ENCODE data around the gene TNFSF8. TPM values are rescaled to one million over a fixed set of nuclear protein-coding genes. Genes with fewer than 3 reads are reported as not detected.

TNFSF8 gene
- total RNA-seq, 1 donor from 2014 or later = 5.3 TPM

DNA sequence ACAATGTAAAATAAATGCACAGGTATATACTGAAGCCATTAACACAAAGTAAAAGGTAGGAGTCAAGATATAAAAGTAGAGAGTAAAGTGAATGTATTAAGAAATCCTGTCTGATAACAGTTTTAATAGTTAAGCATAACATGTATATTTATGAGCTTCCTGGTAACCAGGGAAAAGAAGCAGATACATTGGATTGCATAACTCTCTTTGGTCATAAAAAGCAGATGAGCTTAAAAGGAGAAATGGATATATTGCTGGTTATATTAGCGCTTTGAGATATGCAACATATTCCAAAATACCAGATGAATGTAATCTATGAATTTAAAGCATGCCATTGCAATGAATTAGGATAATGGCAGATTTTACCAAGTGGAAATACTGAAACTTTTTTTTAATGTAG is 6.2 kb upstream of the TNFSF8 start:
- DNase-seq (ENCODE audit: low spot score) = peak; percentile 88

DNA sequence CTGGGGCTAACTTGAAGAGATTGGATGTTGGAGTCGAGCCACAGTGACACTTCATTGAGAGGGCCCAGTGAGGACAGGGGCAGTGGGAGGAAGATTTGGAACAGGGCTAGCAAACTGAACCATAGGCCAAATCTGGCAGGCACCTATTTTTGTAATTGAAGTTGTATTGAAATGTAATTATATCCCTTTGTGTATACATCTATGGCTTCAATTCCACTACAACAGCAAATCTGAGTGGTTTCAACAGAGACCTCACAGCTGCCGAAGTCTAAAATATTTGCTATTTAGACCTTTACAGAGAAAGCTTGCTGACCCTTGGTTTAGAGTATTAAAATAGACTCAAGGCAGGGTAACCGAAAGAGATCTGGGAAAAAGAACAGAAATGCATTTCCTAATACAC is 4.7 kb upstream of the TNFSF8 start:
- DNase-seq (ENCODE audit: low spot score) = peak; percentile 65

DNA sequence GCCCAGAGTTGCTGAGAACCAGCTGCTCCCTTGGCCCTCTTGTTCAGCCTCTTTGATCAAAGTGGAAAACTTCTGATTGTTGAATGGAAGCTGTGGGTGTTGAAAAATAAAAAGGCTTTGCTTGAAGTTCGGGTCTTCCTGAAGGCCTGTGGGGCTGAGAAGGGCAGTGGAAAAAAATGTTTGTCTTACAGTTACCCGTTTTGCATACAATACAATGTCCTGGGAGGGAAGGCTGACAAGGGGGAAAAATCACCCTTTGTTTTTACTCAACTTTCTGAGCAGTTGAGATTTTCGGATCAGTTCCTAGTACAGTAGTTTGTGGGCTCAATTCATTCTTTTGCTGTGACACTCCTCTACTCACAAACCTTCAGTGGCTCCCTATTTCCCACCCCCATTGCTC is 2.1 kb upstream of the TNFSF8 start:
- DNase-seq (ENCODE audit: low spot score) = no peak

DNA sequence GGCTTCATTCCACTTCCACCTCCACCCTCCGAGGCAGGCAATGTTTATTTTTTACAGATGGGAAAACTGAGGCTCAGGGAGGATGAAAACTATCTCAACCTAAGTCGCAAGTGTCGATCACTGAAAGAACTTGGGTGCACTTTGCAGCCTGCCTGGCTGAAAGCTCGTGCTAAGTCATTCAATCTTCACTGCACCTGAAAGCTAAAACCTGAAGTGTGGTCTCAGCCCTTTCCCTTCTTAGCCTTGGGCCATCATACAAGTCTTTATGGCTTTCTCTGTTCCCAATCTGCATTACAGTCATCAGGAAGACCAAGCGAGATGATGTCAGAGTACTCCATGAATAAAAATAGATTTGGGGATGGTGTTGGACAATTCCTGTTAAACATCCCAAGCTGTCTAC is 1.0 kb upstream of the TNFSF8 start:
- no peak for DNase-seq (ENCODE audit: low spot score)

DNA sequence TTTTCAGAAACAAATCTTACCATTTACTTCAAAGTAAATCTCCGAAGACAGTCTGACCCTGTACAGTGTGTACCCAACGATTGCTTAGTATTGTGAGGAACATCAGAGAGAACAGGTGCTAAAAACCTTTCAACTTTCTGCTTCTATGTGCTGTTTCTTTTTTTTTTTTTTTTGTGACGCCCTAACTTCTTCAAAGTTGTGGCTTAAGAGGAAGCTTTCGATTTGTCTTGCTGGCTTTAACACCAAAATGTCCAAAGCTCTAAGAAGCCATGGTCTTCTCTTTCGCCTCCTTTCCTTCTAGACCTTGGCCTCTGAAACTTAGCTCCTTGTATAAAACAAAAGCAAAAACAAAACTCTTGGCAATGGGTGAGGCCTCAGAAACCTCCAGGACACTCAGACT is 1.2 kb downstream of the TNFSF8 start:
- DNase-seq (ENCODE audit: low spot score) = peak; percentile 38

DNA sequence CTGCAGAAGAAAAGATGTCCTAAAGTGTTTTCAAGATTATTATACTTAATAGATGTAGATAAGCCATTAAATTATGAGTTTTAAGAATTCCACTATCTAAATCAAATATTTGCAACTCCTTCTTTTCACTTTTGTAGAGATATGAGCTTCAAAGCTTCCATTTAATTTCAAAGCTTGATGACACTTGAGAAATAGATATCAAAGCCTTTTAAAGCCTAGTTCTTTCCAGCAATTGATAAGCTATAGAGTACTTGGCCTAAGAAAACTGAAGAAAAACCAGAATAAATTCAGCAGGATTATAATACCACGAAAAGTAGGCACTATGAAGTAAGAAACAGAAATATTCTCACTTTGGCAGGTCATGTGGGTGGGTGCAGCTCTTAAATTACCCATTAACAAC is 1.7 kb downstream of the TNFSF8 start:
- DNase-seq (ENCODE audit: low spot score) = peak; percentile 68

DNA sequence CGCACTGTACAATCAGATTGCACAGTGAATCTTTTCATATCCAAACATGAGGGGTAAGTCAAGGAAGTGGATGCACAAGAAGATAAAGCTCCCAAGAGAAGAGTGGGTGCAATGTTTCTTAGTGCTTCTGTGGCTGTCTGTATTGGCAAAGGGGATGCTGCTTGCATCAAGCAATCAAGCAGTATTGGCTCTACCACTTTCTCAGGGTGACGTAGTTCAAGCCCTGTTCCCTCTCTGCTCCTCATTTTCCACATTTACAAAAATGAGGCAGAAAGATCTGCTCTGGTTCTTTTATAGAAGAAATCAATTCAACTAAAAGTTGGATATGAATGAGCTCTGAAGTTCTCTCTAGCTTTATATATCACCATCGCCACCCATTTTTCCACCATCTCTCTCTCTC is 2.3 kb downstream of the TNFSF8 start:
- DNase-seq (ENCODE audit: low spot score) = no peak

DNA sequence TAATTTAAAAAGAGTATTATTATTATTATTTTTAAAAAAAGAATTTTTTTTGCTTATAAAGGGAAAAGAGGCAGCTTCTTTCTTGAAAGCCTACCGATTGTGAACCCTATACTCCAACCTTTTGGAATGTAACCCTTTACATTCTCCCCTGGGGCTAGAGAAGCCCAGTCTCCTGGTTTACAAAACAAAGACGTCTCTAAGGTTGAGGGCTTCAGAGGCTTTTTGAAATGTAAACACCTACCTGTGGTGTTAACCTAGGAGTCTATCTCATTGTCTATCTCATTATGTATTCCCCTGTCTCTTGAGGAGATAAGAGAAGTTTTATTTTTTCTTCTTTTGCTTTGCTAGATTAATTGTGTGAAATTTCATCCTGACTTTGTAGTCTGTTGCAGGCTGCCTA is 4.7 kb downstream of the TNFSF8 start:
- no peak for DNase-seq (ENCODE audit: low spot score)

DNA sequence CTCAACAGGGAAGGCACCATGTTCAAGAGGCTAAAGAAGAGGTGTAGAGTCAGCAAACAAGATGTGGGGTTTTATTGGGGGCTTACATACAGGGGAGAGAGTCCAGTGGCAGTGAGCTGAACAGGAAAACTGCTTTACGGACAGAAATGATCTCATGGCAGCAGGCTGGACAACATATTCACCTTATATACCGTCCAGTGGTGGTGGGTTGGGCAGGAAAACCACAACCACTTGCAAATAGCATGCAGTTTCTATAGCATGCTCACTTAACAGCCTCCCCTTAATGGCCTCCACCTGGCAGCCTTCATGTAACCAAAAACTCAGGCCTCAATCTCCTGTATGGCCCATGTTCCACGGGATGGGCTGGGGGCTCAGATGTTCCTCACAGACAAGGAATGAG is 5.4 kb downstream of the TNFSF8 start:
- DNase-seq (ENCODE audit: low spot score) = no peak

DNA sequence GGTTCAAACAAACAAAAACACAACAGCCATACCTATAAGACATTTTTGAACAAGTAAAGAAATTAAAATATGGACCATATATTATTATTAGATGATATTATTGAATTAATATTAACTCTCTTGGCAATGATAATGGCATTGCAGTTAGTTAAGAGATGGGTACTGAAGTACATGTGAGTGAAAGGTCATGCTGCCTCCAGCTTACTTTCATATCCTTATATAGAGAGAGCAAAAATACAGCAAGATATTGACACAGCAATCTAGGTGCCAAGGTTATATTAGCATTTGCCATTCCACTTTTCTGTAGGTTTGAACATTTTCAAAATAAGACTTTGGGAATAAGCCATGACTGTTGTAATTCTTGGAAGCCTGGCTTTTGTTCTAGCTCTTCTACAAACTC is 6.1 kb downstream of the TNFSF8 start:
- DNase-seq (ENCODE audit: low spot score) = no peak

DNA sequence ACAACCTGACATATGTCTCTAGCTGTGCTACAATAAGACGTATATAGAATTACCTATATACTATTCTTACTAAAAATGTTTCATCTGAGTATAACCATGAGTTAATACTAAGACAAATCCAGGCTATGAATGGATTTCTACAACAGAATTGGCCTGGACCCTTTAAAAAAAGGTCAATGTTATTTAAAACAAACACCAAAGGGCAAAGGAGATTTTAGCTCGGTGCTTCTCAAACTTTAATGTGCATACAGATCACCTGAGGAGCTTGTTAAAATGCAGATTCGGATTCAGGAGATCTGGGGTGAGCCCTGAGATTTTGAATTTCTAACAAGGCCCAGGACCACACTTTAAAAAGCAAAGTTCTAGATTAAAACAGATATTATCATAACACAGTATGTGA is 6.5 kb downstream of the TNFSF8 start:
- DNase-seq (ENCODE audit: low spot score) = no peak

DNA sequence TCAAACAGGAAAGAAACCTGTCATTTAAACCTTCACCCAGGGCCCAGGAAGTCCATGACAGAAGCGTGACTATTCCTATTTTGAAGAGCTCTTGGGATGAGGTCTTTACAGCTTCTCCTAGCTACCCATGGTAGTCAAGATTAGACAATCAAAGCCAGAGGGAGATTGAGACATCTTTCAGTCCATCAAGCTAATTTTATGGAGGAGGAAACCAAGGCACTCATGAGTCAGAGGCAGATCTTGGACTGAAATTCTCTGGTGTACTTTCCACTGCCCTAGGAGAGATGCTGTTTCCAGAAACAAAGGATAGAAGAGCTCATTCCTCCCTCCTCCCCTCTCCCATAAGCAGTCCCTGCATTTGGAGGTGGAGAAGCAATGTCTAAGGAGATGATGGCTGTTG is 9.2 kb downstream of the TNFSF8 start:
- DNase-seq (ENCODE audit: low spot score) = no peak

DNA sequence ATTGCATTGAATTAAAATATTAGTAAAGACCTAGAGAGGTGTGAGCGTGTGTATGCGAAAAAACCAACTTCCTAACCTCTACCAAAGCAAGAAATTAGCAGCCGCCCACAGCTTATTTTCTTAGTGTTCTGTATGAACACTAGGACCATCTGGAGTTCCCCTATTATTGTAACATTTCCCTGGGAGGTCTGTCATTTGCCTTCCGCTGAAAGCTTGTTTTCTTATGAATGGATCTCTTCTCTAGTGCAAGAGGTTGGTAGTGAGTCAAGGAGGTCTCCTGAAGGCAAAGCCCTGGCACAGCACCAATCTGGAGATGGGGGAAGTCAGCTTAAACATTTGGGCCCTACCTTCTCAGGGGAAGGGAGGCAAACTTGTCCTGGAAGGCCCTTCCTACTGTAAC is 10.8 kb downstream of the TNFSF8 start:
- DNase-seq (ENCODE audit: low spot score) = no peak

DNA sequence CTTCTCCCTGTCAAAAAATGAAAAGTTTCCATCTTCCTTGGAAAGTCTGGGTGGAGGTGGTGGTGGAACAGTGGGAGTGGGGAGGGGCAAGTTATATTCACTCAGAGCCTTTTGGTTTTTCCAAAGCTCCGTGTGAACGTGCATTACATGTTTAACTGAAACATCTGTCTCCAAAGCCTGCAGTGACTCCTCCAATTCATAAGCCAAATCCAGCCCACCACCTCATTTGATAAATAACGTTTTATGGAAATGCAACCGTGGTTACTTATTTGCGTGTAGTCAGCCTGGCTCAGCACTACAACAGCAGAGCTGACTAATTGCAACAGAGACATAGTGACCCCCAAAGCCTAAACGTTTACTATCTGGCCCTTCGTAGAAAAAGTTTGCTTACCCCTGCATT is 13.9 kb downstream of the TNFSF8 start:
- DNase-seq (ENCODE audit: low spot score) = no peak

DNA sequence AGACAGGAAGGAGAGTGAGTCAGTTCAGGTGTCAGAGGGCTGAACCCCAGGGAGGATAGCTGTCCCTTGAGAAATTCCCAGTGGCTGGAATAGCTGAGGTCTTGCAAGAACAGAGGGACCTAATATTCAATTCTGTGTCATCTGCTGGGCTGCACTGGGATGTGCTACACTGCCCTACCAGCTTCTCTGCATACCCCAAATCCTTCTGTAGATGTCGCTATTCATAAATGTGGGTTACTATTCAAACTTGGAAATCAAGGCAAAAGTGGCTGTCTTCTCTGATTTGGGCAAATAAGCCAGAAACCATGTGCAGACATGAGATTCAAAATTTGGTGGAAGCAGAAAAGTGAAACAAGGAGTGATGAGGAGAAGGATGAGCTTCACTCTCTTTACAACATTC is 16.3 kb downstream of the TNFSF8 start:
- DNase-seq (ENCODE audit: low spot score) = no peak

DNA sequence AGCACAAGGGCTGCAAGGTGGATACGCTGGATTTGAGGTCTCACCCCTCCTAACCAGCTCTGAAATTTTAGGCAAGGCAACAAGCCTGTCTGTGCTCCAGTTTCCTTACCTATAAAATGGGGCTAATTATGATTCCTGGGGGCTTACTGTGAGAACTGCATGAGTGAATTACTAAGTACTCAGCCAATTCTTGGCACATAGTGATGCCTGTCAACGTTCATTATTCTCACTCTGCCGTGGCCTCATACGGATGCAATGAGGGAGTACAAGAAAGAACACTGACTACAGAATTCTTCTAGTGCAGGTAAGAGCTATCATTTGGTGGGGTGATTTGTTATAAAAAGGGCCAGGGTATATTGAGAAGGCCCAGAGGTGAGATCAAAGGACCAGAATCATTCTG is 16.7 kb downstream of the TNFSF8 start:
- no peak for DNase-seq (ENCODE audit: low spot score)

DNA sequence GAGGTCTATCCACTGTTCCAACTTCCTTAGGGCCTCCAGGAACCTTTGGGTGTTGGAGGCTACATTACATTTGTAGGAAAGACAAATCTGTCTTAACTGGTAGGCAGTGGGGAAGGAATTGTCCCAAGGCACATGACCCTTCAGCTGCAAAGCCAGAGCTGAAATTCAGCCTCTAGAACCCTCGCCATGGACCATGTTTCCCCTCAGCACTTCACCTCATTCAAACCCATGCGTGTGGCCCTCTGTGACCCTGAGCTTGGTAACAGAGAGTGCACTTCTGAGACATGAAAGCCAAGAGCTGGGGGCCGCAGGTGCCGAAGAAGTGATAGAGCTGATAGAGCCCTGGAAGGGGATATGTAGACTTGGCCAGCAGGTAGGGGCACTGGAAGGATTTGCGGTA is 17.2 kb downstream of the TNFSF8 start:
- no peak for DNase-seq (ENCODE audit: low spot score)

DNA sequence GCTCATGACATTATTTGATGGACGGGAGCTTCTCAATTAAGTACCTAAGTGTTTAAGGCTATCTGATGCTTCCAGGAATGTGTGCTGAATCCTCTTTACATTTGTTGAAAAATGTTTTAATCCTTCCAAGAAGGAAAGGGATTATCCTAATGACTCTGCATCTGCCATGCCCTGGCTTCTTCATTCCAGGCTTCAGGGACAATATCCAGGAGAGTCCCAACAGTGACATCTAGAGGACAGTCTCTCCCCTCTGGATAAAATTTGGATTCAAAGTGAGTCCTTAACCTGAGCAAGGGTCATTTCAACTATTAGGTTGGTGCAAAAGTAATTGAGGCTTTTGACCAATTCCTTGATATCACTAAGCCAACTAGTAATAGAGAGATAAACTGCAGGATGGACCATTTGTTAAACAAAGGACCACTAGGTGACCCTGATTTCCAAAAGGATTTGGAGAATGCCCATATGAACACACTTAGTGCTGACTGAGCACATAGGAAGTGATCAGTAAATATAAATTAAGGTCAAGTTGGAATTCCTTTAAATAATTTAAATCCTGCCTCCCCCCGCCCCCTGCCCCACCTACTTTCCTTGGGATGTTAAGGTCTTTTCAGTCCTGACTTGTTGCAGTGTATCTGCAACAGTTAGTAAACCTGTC is 19.1 kb downstream of the TNFSF8 start:
- peak; percentile 62 for DNase-seq (ENCODE audit: low spot score)

DNA sequence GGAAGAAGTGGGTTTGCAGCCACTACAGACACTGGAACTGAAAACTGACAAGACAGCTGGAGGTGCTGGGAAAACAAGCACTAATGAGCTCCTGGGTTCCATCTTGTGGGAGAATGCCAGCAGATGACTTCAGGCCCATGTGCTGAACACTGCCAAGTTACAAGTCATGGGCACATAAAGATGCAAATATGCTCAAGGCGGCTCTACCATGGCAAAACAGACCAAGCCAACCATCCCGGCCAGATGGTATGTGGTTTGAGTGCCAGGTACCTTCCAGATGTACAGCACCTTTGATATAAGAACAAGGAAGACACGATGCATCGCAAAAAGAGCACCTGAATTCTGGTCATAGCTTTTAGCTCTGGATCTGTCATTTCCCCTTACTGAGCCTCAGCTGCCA is 19.9 kb downstream of the TNFSF8 start:
- no peak for DNase-seq (ENCODE audit: low spot score)

DNA sequence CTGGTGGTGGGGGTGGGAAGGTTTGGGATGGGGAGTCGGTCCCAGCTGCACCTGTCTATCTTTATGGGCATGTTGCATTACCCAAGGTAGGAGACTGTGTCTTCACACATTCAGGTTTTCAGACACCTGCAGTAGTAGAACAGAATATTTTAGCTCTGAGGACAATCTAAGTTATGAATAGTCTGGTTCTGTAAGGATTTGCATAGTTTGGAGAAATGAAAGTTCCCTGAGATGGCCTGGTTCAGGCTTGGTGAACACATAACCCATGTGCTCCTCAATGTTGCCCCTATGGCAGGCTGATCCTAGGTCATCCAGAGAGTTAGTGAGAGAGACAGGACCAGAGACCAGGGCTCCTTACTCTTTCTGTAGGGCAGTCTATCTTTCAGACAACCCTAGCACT is 20.7 kb downstream of the TNFSF8 start:
- no peak for DNase-seq (ENCODE audit: low spot score)

DNA sequence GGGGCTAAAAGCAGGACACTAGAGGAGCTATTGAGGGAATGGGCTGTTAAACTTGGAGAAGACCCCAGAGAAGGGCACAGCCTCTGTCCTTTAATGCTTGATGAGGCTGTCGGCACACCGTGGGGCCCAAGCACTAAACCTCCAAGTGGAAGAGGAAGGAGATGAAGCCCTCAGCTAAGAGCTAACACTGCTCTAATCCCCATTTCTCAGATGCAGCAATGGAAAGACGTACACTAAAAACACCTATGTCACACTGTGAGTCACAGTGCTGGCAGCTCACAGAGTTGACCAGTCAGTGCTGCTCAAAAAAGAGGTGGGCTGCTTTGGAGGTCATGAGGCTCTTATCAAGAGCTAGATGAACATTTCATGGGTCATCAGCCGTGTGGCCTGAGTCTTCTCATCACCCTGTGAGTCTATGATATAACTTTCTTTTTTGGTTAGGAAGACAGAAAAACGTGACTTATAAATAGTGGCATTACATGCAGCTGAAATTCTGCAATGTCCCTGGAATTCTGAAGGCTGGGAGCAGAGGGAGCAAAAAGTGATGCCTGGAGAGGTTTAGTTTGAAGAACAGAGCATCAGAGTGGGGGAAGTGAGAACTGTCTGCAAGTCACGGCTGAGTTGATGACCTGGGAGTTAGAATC is 21.5 kb downstream of the TNFSF8 start:
- DNase-seq (ENCODE audit: low spot score) = no peak

DNA sequence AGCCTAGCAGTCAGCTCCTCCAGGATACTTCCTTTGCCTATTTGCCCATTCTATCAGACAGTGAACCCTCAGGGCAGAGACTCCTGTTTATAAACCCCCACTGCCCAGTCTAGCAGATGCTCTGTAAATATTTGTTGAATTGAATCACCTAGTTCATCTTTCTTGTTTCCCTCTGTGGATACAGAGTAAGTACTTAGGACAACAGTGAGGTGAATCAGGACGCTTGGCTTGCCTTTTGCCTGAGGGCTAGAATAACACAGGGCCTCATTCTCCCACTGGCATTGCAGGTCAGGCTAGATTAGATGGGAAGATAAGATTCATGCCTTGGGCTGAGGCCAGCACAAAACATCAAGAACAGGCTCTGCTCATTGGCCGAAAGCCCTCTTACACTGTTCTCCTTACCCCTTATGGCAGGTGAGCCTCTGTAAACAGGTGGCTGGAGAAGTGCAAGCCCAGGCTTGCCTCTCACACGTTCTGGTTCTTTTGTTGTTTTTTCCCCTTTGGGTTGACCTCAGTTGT is 22.2 kb downstream of the TNFSF8 start:
- DNase-seq (ENCODE audit: low spot score) = peak; percentile 67

DNA sequence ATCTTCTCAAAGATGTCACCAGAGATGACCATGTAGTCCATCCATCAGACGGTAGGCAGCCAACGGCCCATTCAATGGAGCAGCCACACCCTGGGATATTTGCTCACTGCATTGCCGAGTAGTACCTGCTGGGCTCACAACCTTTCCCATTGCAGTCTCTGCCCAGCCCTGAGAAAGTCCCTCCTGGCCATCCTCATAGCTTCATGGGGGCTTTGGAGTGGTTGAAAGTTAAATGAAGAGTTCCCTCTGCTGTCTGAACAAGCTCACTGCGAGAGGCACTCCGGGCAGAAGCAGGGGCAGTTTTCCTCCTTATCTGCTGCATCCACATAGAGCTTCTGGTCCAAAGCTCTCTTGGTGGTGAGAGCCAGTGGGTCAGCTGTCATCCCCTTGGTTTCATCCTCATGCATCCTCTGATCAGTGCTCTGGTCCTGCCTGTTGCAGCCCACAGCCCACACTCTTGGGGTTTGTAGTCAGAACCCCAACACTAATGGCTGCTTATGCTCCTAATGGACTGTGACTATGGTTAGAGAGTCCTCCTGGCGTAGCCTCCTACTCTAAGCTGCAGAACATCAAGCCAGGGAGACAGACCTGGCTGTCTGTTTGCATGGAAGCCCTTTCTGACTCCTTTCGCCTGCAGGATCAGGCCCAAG is 23.3 kb downstream of the TNFSF8 start:
- DNase-seq (ENCODE audit: low spot score) = peak; percentile 55
